Fibroblast of mammary gland (primary cell): ENCODE data around the gene SERPINB13.
"Not testable (repeated sequence)": the region's sequence is repeated elsewhere in the genome, so short reads cannot be mapped to it uniquely, and the experiment has no call there.

Source experiments
- DNase-seq: peaks from one replicate; pipeline ENCODE4 v3.0.0-alpha.2; 2010; ENCODE audit warnings: low read depth
- H3K4me3 ChIP-seq: 2 replicates; pipeline ENCODE4 v1.5.1; 2011; ENCODE audit warnings: low read depth, mild to moderate bottlenecking, low read length, moderate library complexity; ENCODE audit not compliant: control insufficient read depth
- CTCF ChIP-seq: conservative IDR thresholded peaks from 2 replicates; pipeline ENCODE4 v1.5.1; 2011; ENCODE audit warnings: low read depth, low read length, inconsistent platforms; ENCODE audit not compliant: control insufficient read depth, insufficient read depth

SERPINB13 gene

GRCh38 chr18:63617049-63617914, 30.1 kb downstream of the SERPINB13 start:
- H3K4me3 ChIP-seq = no peak overlapping the region
- TF ChIP-seq CTCF = no peak
- no peak for DNase-seq

- no peak for TF ChIP-seq CTCF
- DNase-seq = no peak
- no peak overlapping the region for H3K4me3 ChIP-seq
These were observed 30.7 kb downstream of the SERPINB13 start for GRCh38 chr18:63617915-63618234.

- DNase-seq = peak; percentile 7
These were observed 32.5 kb downstream of the SERPINB13 start for GRCh38 chr18:63619661-63620060.

GRCh38 chr18:63624863-63625262, 37.7 kb downstream of the SERPINB13 start:
- no peak for TF ChIP-seq CTCF
- no peak for DNase-seq

More at GRCh38 chr18:63619661-63620060, 32.5 kb downstream of the SERPINB13 start:
- no peak overlapping the region for H3K4me3 ChIP-seq
- no peak for TF ChIP-seq CTCF

GRCh38 chr18:63626431-63626830, 39.3 kb downstream of the SERPINB13 start:
- TF ChIP-seq CTCF = no peak
- DNase-seq = no peak
- no peak overlapping the region for H3K4me3 ChIP-seq

More at GRCh38 chr18:63624863-63625262, 37.7 kb downstream of the SERPINB13 start:
- H3K4me3 ChIP-seq = no peak overlapping the region

- DNase-seq = no peak
- H3K4me3 ChIP-seq = no peak overlapping the region
- no peak for TF ChIP-seq CTCF
These were observed 40.7 kb downstream of the SERPINB13 start for GRCh38 chr18:63627819-63628218.

- H3K4me3 ChIP-seq = no peak overlapping the region
- no peak for TF ChIP-seq CTCF
- no peak for DNase-seq
These were observed 50.6 kb downstream of the SERPINB13 start for GRCh38 chr18:63637703-63638102.

GRCh38 chr18:63641157-63641680, 54.1 kb downstream of the SERPINB13 start:
- peak; percentile 59 for DNase-seq
- not testable (repeated sequence) for H3K4me3 ChIP-seq

- peak; percentile 29 for DNase-seq
- H3K4me3 ChIP-seq = not testable (repeated sequence)
These were observed 55.7 kb downstream of the SERPINB13 start for GRCh38 chr18:63642668-63643356.

- H3K4me3 ChIP-seq, DNase-seq: not testable (repeated sequence)
These were observed 57.0 kb downstream of the SERPINB13 start, which contains the start of gene SERPINB4 for GRCh38 chr18:63644142-63644541. SERPINB4 (minus strand) TSS chr18:63644256; CDS start chr18:63643577, 679 bp downstream.
